ENCODE measurements around the gene IFT20.
A peak's percentile ranks its signal among the peaks of the same experiment; 100 is the strongest.
"Not testable (repeated sequence)": the region's sequence is repeated elsewhere in the genome, so short reads cannot be mapped to it uniquely, and the experiment has no call there.

The IFT20 gene

DNA sequence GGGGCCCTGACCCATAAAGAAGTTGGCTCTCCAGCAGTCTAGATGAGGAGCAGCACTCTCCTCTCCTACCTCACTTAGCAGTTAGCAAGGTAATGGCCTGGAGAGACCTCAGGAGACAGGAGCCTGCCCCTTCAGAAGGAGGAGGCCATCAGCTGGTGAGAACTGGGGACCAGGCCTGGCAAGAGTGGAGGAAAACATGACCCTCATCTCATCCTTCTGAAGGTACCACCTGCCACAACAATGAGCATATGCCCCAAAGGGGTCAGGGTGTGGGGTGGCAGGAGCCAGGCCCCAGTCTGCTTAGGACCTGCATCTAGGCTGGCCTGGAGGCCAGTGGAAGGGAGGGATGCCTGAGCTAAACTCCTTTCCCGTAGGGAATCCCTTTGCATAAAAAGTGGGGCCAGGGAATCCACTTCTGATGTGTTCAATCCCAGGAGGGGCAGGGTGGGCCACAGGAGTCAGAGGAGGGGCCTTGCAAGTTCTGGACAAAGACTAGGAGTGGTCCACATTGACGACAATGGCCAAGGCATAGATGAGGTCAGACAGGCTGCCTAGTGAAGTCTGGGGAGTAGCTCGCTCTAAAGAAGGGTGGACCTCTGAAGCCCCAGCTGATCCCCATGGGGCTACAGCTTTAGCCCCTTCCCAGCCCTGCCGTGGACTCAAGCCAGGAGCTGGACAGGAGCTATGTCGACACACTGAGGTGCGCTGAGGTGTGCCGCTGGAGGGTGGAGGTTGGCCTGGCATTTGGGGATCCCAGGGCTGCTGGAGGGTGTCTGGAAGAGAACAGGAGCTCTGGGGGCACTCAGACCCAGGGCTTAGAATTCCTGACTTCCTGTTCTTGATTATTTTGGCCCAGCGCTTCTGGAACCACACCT is 28.7 kb upstream of the IFT20 start:
- no peak for DNase-seq

DNA sequence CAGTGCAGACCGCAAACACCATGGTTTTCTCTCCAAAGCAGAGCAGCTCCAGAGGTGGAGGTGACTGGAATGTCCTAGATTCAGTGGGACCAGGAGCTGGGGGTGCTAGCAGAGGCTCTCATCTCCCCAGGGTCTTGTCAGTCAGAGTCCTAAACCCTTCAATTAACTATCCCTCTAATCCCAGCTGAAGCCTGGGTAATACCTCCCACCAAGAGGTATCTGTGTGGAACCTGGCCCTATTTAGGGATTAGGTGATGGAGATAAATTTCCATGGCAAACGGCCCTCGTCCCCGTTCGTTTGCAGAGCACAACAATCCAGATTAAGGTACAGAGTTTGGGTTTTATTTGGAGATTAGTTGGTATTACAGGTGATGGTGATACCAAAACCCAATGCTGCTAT is 27.9 kb upstream of the IFT20 start:
- no peak for DNase-seq

DNA sequence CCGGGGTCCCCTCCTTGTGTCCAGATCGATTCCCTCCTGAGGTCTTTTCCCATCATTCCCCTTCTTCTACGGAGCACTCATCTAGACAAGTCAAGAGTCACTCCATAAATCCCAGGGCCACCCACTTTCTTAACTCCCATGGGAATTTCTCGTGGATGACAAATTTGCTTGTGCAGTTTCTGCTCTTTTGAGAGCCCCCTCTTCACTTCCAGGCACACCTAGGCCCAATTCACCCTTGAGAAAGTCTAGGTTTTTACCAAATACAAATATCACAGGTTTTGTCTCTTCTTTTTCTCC is 22.6 kb upstream of the IFT20 start:
- no peak for DNase-seq

DNA sequence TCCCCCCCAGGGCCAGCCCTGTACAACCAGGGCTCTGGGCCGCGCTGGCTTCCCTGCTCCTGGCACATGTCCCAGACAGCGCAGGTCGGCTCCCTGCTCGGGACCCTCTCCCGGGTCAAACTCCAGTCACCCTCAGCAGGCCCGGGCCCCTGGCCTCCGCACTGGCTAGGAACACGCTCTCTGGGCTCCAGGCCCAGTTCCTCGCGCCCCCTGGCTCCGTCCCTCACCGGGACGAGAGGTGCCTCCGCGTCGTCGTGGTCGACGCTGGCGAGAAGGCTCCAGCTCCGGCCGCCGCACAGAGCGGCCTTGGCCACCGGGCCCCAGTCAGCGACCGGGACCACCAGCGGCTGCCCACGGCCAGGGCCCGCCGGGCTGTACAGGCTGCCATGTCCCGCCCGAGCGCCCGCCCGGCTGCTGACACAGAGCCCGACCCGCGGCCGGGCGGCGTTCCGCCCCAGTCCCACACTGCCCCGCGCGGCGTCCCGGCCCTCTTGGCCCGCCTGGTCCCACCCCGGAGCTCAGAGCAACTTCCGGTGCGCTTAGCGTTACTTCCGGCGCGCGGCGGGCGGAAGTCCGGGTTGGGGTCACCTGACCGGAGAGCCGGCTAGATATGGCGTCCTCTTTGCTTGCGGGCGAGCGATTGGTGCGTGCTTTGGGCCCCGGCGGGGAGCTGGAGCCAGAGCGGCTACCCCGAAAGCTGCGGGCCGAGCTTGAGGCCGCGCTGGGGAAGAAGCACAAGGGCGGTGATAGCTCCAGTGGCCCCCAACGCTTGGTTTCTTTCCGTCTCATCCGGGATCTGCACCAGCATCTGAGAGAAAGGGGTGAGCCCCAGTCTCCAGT is 22.0 kb upstream of the IFT20 start, which contains the start of gene POLDIP2:
Gene POLDIP2, minus strand, starts transcription at position 467 of the 840 bp plus-strand sequence. Its CDS starts 79 bp downstream, at position 388.
- DNase-seq = peak; percentile 92

DNA sequence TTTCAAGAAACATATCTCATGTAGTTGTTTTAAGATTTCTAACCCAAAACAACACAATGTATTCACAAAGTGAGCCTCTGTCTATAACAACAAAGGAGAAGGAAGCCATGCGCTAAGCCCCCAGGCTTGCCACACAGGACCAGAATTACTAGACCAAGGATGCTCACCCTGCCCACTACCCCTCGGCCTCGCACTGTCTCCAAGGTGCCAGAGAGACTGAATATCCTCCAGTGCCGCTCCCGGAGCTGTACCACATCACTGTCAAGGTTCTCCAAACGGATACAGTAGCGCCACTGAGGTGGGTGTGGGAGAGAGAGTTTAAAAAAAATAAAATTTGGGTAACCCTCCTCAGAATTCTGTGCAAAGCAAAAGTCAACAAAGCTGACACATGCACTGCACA is 15.0 kb upstream of the IFT20 start:
- DNase-seq = no peak

DNA sequence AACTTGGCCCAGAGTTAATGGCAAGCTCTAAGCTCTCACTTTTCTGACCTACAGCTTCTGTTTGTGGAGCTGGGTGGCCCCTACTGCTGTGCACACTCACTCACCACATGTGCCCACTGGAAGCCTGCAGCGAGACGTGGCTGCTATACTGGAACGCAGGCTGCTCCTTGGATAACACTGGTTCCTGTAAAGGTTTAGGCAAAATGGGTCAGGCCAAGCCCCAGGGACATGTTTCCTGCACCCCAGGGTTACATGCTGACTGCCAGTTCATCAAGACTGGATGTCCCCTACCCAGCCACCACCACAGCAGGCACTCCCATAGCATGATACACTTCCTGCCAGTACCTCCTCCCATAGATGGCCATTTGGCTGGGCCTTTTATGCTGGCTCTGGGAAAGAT is 13.7 kb upstream of the IFT20 start:
- DNase-seq = no peak

DNA sequence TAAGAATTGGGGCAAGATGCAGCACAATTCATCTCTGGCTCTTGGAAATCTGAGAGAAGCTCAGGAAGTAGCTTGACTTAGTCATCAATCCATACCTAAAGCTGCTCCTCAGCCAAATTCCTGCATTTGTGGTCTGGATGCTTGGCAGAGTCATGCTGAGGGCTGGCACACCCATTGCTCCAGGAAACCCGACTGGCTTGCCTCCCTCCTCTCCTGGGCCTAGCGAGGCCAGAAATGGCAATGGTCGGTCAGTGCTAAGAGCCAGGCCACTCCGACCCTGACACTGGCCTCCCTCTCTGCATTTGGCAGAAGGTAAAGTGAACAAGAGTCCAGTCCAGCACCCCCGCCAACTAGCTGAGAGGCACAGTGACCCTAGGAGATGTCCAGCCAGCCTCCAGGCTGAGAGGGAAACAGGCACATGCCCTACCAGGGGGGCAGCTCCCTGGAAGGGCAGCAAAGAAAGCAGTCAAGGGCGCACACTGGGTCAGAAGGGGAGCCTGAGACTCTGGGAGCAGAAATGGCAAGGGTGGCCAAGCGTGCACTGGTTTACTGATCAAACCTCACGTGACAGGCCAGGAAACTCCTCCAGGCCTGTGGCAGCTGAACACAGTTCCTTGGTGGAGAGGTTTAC is 12.1 kb upstream of the IFT20 start:
- no peak for DNase-seq

DNA sequence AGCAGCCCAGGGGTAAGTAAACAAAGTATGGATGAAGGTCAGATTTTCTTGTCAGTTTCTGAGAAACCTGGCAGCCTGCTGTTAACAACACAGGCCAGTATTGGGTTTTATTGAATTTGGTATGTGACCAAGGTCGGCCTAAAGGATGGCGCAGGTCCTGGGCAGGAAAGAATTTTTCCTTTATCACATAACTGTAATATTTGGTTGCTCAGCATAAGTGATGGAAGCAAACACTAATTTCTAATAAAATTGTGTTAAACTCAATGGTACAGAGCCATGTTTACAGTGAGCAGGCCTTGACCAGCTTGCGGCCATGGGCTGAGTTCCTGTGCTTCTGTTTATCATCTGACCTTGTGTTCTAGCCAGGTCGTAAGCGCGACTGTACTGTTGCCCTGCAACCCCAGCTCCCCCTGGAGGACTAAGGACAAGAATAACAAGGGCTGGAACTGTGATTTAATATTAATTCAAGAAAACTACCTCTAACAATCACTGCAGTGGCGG is 11.5 kb upstream of the IFT20 start:
- DNase-seq = no peak

DNA sequence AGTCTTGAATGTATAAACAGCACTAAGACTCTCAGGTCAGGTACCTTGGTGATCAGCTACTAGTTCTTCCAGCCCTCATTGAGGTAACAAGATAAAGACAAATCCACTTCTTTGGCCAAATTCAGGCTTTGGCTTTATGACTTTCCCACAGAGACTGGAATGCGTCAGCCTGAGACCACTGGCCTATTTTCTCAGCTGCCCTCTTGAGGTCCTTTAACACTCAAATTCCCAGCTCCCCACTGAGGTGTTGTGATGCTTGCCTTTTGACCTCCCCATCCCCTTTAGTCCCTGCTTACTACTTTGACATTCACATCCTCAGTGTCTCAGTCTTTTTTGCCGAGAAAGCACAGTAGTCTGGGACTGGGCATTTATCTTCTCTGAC is 10.9 kb upstream of the IFT20 start:
- no peak for DNase-seq

DNA sequence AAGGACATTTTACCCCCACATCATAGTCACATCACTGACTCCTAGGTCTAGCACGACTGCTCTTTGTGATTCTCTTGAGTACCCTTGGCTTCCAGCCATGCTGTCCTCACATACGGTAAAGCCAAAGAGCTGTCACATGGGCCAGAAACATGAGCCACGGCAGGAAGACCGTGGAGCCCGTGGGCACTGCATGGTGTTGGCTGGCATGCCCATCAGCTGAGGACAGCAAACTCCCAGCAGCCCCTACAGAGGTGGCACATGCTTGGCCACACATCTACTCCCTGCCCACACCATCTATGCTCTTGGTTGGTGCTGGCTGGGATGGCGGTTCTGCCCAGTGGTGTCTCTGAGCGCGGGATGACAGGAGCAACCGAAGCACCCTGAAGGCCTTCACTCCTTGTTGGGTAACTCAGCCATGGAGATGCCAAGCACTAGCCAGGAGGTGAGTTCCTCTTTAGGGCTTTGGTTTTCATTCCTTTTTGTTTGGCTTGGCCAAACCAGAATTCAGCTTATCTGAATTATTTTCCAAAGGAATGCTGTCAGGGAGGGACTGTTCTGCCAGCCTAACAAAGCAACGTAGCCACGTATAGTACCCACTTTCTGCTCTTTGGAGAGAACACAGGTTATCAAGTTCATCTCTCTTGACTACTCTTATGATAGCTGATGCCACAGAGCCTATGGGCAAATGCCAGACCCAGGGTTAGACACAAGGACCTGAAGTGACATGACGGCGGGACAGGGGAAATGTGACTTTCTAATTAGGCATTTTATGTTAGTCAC is 10.3 kb upstream of the IFT20 start:
- no peak for DNase-seq

DNA sequence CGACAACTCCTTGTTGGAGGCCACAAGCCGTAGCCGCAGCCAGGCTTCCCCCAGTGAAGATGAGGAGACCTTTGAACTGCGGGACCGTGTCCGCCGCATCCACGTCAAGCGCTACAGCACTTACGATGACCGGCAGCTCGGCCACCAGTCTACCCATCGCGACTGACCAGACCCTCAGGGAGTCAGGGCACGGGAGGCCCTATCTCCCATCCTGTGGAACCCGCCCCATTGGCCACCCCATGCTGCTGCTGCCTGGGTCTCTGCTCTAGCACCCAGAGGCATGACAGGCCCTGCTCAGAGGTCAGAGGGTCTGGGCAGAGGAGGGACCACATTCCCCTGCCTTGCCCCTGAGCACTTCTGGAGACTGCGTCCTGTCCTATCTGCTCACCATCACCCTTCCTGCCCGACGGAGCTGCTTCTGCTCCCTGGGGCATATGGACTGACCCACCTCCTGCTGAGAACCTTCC is 9.2 kb upstream of the IFT20 start:
- DNase-seq = no peak

DNA sequence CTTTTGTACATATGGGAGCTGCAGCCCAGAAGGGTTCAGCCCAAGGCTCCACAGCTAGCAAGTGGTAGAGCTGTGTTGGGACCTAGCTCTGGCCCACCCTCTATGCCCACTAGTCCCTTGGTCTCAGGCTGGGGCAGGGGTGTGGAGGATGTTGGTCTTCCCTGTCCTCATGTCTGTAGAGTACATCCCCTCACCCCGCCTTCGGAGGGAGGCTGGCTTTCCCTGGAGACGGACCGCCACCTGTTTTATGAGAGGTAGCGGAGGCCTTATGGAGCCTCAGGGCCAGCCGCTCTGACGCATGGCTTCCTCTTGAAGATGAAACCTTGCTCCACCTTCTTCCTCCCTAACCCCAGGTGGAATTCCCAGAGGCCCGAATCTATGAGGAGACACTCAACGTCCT is 8.7 kb upstream of the IFT20 start:
- DNase-seq = no peak

DNA sequence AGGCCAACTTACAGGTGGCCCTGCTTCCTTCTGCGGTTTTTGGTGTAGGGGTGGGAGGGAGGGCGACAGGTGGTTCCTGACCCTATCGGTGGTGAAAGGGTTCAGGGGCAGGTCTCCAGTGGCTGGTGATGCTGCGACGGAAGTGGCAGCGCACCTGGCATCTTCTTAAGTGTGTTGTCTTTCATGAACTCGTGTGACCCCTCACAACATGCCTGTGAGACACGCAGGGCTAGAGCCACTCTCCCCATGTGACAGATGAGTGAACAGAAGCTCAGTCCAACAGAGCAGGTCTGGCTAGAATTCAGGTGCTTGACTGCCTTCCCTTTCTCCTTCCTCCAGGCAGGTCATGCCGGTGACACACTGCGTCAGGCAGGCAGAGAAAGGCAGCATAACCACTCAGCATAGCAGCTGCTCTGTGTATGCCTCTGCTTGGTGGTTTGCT is 8.2 kb upstream of the IFT20 start:
- no peak for DNase-seq

DNA sequence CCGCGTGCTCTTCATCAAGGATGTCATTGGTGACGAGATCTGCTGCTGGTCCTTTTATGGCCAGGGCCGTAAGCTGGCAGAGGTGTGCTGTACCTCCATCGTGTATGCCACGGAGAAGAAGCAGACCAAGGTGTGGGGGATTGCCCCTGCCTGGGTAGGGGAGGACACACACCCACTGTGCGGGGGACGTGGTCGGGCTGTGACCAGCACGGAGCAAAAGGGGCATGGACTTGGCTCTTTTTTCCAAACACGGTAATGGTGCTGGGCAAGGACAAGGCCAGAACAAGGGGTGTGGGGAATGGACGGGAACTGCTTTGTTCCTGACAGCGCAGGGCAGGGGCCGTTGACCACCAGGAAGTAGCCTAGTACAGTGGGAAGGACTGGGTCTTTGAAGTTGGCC is 7.0 kb upstream of the IFT20 start:
- DNase-seq = no peak

DNA sequence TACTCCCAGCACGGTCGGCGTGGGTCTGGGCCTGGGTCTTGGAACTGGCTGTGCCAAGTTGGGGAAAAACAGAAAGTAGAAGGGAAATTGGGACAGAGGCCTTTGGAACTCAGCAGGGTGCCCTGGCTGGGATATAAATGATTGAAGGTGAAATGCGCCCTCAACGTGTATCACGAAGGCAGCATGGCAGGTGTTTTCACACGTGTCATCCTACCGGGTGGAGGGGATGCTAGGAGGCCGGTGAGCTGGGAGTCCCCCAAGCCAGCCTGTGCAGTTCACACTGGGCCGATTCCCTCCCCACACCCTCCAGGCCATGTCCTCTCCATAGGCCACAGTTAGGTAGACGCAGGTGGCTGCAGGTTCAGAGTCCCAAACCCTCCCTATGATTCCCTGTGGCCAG is 6.2 kb upstream of the IFT20 start:
- DNase-seq = no peak

DNA sequence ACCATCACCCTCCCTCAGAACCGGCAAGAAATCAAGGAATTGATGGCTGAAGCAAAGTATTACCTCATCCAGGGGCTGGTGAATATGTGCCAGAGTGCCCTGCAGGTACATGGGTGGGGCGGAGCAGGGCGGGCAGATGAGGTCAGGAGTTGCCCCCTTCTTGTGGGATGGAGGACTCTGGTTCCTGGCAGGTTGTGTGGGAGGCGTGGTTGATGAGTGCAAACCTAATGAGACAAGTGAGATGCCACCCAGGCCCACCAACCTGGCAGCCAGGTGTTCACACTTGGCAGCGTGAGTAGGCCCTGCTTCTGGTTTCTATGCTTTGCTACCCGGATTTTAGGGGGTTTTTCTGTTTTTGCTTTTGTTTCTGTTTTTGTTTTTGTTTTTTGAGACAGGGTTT is 5.1 kb upstream of the IFT20 start:
- no peak for DNase-seq

DNA sequence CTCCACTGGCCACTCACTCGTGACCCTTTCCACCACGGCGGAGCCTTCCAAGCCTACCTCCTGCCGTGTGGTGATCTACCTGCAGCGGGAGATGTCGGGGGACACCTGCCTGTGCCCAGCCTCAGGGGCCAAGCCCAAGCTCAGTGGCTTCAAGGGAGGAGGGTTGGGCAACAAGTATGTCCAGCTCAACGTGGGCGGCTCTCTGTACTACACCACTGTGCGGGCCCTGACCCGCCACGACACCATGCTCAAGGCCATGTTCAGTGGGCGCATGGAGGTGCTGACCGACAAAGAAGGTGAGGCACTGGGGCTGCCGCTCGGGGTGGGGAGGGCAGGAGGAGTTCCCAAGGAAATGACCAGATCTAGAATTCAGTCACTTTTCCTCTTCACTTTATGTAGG is 4.2 kb upstream of the IFT20 start:
- no peak for DNase-seq

DNA sequence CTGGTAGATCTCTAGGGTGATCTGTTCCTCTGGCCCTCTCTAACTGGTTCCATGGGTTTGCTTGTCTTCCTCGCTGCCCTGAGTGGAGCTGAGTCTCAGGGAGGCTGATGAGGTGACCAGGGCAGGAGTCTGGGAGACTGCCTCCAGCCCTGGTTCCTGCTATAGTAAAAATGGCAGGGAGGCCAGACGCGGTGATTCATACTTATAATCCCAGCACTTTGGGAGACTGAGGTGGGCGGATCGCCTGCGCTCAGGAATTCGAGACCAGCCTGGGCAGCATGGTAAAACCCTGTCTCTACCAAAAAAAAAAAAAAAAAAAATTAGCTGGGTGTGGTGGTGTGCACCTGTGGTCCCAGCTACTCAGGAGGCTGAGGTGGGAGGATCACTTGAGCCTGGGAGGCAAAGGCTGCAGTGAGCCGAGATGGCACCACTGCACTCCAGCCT is 3.5 kb upstream of the IFT20 start:
- DNase-seq = not testable (repeated sequence)

DNA sequence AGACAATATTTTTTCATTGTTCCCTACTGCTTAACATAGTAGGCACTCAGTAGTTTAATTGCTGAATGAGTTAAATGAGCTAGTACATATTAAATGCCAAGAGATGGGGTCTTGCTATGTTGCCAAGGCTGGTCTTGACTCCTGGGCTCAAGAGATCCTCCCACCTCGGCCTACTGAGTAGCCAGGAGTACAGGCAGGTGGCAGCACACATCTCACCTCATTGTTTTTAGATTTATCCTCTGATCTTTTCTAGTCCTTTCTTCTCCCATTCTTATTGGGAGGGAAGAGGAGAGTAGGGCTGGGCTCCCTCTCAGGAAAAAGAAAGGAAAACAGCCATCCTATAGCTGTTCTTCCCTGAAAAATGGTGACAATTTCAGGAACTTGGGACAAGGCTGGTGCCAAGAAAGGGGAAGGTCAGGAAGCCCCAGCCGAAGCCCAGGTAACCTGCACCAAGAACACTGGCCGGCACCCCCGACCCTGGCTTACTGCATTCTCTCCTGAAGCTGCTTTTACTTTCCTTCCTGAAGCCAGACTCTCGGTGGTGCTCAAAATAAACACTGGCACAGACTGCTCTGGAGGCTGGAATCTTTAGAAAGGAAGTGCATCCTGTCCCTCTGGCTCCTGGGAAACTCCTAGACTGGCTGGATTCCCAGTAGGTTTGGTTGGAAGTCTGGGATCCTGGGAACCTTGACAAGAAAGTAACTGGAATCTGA is 2.9 kb upstream of the IFT20 start:
- DNase-seq = no peak

DNA sequence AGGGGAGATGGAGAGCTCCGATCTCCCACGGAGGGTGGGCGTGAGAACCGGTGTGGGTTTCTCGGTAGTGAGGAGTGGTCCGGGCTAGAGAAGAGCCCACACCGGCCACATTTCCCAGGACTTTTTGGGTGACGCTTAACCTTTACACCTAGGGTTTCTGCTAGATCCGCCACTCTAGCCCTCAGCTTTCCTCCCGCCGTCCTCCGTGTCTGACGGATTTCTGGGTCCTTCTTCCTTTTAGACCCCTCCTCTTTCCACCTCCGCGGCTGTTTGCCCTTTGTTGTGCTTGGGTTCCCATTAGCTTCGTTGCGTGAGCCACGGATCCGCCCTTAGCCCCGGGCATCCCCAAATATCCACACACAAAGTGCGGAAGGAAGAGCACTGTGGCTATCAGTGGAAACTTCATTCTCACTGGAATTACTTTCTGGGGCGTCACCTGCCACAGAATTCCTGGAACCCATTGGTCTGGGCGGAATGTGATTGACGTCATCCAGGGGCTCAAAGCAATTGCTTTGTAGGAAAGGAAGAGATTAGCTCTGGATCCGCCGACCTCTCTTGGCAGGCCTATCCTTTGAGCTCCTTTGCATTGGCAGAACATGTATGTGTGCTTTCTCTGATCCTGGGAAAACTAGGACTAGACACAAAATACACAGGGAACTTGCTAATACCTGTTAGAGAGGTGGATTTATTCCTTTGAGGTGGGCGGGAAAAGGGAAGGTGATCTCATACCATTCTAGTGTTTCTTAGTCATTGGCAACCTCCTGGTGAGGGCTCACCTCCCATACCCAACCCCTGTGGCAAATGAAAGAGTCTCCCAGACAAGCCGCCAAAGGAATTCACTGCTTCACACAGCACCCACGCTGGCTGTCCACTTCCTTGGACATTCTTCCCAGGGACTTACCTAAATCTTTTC is 943 bp upstream of the IFT20 start:
- DNase-seq = no peak
